ENCODE data around the gene NFATC2IP.

NFATC2IP gene

DNA sequence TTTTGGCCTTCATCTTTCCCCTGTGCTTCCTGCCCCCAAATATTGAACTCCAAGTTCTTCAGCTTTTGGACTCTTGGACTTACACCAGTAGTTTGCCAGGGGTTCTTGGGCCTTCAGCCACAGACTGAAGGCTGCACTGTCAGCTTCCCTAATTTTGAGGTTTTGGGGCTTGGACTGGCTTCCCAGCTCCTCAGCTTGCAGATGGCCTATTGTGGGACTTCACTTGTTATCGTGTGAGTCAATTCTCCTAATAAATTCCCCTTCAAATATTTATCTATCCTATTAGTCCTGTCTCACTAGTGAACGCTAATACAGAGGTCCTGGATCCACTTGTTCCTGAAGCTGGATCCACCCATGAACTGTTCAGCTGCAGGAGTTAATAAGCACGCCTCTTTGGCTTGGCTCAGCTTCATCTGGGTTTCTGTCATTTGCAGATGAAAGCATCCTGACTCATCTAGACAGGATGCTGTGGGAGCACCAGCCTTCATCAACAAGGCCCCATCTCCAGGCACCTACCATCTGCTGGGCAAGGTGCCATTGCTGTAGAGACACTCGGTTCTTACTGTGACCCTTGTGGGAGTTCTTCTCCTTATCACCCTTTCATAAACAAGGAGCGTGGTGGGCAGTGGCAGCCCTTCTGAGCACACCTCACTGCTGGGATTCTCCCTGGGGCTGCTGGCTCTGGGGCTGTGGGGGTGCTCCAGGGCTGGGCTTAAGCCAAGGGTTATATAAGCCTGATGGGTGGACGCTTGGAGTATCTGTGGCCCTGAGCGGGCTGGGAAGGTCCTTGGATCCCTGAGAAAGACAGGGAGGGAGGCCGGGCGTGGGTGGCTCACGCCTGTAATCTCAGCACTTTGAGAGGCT lies 57.2 kb downstream of the NFATC2IP start:
- TF ChIP-seq, protein P1, sequence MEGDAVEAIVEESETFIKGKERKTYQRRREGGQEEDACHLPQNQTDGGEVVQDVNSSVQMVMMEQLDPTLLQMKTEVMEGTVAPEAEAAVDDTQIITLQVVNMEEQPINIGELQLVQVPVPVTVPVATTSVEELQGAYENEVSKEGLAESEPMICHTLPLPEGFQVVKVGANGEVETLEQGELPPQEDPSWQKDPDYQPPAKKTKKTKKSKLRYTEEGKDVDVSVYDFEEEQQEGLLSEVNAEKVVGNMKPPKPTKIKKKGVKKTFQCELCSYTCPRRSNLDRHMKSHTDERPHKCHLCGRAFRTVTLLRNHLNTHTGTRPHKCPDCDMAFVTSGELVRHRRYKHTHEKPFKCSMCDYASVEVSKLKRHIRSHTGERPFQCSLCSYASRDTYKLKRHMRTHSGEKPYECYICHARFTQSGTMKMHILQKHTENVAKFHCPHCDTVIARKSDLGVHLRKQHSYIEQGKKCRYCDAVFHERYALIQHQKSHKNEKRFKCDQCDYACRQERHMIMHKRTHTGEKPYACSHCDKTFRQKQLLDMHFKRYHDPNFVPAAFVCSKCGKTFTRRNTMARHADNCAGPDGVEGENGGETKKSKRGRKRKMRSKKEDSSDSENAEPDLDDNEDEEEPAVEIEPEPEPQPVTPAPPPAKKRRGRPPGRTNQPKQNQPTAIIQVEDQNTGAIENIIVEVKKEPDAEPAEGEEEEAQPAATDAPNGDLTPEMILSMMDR (IDR thresholded peaks at IDR 0.05; ENCODE audit: extremely low read depth, missing control alignments) = no peak
- DNase-seq (ENCODE audit: low spot score) = no peak

DNA sequence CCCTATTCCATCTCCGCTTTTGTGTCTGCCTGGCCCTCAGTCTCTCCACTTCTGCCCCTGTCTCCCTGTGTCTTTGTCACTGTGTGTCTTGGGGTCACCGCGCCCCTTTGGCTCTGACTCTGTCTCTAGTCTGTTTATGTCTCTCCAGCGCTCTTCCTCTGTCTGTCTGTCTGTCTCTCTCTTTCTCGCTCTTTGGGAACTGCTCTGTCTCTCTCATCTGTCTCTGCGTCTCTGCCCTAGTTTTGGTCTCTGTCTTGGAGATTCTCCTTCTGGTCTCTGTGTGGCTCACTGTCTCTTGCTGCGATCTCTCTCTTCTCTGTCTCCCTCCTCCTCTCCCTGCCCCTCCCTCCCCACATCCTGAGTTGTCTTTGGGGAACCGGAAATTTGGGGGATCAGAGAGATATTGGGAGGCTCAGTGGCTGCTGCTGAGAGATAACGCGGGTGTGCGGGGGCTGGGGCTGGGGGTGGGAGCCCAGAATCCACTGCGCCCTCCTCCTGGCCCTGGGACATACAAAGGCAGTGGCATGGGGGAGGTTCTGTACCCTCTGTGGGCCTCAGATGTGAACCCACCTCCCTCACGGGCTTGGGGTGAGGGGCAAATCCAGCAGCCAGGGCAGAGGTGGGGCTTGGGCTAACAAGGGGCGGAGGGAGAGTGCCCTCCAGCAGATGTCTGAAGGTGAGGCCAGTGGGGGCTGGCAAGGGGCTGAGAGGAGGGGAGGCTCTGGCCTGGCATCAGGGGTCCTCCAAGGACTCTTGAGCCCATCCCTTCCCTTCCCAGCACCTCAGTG lies 58.5 kb downstream of the NFATC2IP start:
- TF ChIP-seq, protein P1 (IDR thresholded peaks at IDR 0.05; ENCODE audit: extremely low read depth, missing control alignments) = no peak
- DNase-seq (ENCODE audit: low spot score) = no peak

- DNase-seq (ENCODE audit: low spot score) = no peak
- TF ChIP-seq, protein P1 (IDR thresholded peaks at IDR 0.05; ENCODE audit: extremely low read depth, missing control alignments) = no peak
These were observed 59.1 kb downstream of the NFATC2IP start for GRCh38 chr16:29009838-29010166.

GRCh38 chr16:29011112-29011511 lies 60.4 kb downstream of the NFATC2IP start:
- DNase-seq (ENCODE audit: low spot score) = no peak
- TF ChIP-seq, protein P1 (IDR thresholded peaks at IDR 0.05; ENCODE audit: extremely low read depth, missing control alignments) = no peak

DNA sequence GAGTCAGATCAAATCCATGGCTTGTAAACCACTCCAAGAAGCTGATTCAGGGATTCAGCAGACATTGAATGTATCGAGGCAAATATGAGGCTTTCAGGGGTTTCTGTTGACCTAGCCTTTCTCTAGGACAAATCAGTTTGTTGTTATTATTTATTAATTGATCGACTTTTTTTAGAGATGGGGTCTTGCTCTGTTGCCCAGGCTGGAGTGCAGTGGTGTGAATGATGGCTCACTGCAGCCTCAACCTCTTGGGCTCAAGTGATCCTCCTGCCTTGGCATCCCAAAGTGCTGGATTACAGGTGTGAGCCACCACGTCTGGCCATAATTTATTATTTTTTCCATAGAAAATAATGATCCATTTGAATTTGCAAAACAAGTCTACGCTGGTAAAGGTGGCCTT lies 61.1 kb downstream of the NFATC2IP start:
- TF ChIP-seq, protein P1 (IDR thresholded peaks at IDR 0.05; ENCODE audit: extremely low read depth, missing control alignments) = no peak
- no peak for DNase-seq (ENCODE audit: low spot score)

- DNase-seq (ENCODE audit: low spot score) = no peak
- TF ChIP-seq, protein P1 (IDR thresholded peaks at IDR 0.05; ENCODE audit: extremely low read depth, missing control alignments) = no peak
These were observed 62.3 kb downstream of the NFATC2IP start for GRCh38 chr16:29012913-29013553.
